Osteoblast (primary cell): ENCODE data around the gene RHOH. TPM values are rescaled to one million over a fixed set of nuclear protein-coding genes. Genes with fewer than 3 reads are reported as not detected.

ENCODE experiments used
- DNase-seq: peaks from one replicate; pipeline ENCODE4 v3.0.0; 2011; ENCODE audit warnings: low spot score, mixed read lengths; ENCODE audit not compliant: insufficient read length; ENCODE audit errors: missing footprints
- H2AFZ ChIP-seq: 2 replicates; pipeline ENCODE4 v1.6.0; 2011; ENCODE audit warnings: mild to moderate bottlenecking, low read length
- H3K27ac ChIP-seq: 2 replicates; pipeline ENCODE4 v1.5.1; 2011; ENCODE audit warnings: mild to moderate bottlenecking, low read depth, low read length, moderate library complexity
- H3K27me3 ChIP-seq: 2 replicates; pipeline ENCODE4 v1.6.0; 2012; ENCODE audit warnings: mild to moderate bottlenecking, control low read depth, inconsistent platforms, low read length, moderate library complexity; ENCODE audit not compliant: insufficient read depth
- H3K36me3 ChIP-seq: 2 replicates; pipeline ENCODE4 v1.5.1; 2011; ENCODE audit warnings: mild to moderate bottlenecking, low read length, control low read depth, moderate library complexity; ENCODE audit not compliant: insufficient read depth
- H3K4me1 ChIP-seq: 2 replicates; pipeline ENCODE4 v1.5.1; 2011; ENCODE audit warnings: mild to moderate bottlenecking, low read length, control low read depth, moderate library complexity; ENCODE audit not compliant: insufficient read depth
- H3K4me2 ChIP-seq: 2 replicates; pipeline ENCODE4 v1.6.0; 2011; ENCODE audit warnings: mild to moderate bottlenecking, low read length; ENCODE audit not compliant: insufficient read depth
- H3K4me3 ChIP-seq: fragments of 200-600 bp; sonication (generic); 3 replicates; pipeline ENCODE4 v1.5.1; 2012; ENCODE audit warnings: mild to moderate bottlenecking, low read length, inconsistent platforms; ENCODE audit not compliant: insufficient read depth
- H3K79me2 ChIP-seq: 2 replicates; pipeline ENCODE4 v1.6.0; 2012; ENCODE audit warnings: mild to moderate bottlenecking, low read length, control low read depth, inconsistent platforms; ENCODE audit not compliant: insufficient read depth
- H3K9me3 ChIP-seq: 2 replicates; pipeline ENCODE4 v1.5.1; 2011; ENCODE audit warnings: low read depth, low read length, control low read depth
- H4K20me1 ChIP-seq: 2 replicates; pipeline ENCODE4 v1.6.0; 2012; ENCODE audit warnings: mild to moderate bottlenecking, low read length, control low read depth; ENCODE audit not compliant: insufficient read depth
- CTCF ChIP-seq: IDR thresholded peaks from 2 replicates; pipeline ENCODE4 v1.5.1; 2011; ENCODE audit warnings: mild to moderate bottlenecking, low read depth, low read length, moderate library complexity; ENCODE audit errors: extremely low read depth
- total RNA-seq: library from RNA; depleted of rRNA; stranded (reverse); fragments of >200 nt; gene quantifications from 2 replicates; pipeline ENCODE4 v1.2.3, GENCODE V29; 2012

Gene RHOH
- total RNA-seq, 1 donor: not detected

- DNase-seq: no peak
- no peaks in the 10 kb centered on the region for H3K27me3 ChIP-seq
- H2AFZ ChIP-seq: no peak overlapping the region
- H3K79me2 ChIP-seq: no peaks in the 10 kb centered on the region
- H3K4me3 ChIP-seq: no peak overlapping the region
- H3K4me2 ChIP-seq: no peak overlapping the region
- H3K4me1 ChIP-seq: peaks cover 20% of the 10 kb centered on the region
- no peak overlapping the region for H3K27ac ChIP-seq
- H3K9me3 ChIP-seq: no peaks in the 10 kb centered on the region
- no peak for TF ChIP-seq CTCF
- H4K20me1 ChIP-seq: no peaks in the 10 kb centered on the region
- H3K36me3 ChIP-seq: no peaks in the 10 kb centered on the region
Observed at GRCh38 chr4:40256817-40257216, 60.0 kb downstream of the RHOH start.

DNA sequence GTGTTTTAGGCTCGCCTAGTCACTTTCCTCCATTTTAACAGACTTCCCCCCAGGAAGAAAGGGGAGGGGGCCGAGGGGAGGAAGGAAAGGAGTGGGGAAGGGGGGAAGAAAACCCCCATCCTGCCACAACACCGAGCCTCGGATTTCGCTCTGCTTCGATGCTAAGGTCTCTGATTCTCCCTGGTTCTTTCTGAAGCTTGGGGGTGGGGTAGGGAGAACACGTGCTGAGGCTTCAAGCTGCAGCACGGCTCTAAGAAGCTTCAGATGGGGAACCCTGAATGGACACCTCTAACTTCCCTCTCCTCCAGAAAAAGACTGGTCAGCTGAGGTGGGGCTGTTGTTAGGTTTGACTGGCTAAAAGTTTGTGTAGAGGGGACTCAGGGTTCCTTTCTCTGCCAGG is 61.8 kb downstream of the RHOH start:
- no peak overlapping the region for H3K27ac ChIP-seq
- H2AFZ ChIP-seq: no peak overlapping the region
- TF ChIP-seq CTCF: no peak
- H3K4me2 ChIP-seq: no peak overlapping the region
- no peak overlapping the region for H3K4me3 ChIP-seq
- no peaks in the 10 kb centered on the region for H3K79me2 ChIP-seq
- H3K9me3 ChIP-seq: no peaks in the 10 kb centered on the region
- no peaks in the 10 kb centered on the region for H3K27me3 ChIP-seq
- no peak for DNase-seq
- H3K36me3 ChIP-seq: no peaks in the 10 kb centered on the region
- peaks cover 20% of the 10 kb centered on the region for H3K4me1 ChIP-seq
- no peaks in the 10 kb centered on the region for H4K20me1 ChIP-seq

DNA sequence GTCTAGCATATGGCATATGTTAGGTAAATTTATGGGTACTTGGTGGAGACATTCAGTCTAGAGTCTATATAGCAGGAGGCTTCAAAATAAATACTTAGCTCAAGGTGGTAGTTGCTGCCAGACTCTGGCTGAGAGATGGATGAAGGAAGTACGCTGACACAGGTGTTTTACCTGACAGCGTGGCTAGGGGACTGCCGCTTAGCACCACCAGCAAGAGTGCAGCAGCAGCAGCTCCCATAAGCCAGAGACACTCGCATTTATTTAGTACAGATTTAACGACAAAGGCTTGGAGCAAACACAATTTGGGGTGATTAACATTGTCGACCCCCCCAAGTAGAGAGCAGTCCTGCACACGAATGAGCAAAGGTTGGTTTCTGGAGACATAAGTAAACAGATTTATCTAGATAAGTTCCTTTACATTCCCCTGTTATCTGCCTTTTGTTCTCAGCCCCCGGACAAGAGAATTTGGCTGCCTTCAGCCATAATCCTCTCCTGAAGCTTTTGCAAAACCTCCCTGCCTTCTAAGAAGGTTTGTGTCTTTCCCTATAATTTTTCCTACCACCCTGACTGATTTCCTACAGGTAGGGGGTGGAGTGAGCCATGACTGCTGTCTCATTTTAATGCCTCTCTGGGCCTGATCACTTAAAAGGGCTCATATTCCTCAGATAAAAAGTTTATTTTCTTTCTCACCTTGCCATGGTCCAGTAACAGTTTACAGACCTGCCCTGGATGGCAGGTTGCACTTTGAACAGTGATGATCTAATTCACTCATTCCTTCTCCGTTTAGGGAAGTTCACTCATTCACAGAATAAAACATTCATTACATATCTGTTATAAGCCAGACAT is 64.6 kb downstream of the RHOH start:
- DNase-seq: no peak
- Histone ChIP-seq H3K79me2 (no peaks in the 10 kb centered on the region), H2AFZ (no peak overlapping the region), H4K20me1 (no peaks in the 10 kb centered on the region), H3K36me3 (no peaks in the 10 kb centered on the region), H3K4me3 (no peak overlapping the region), H3K27me3 (no peaks in the 10 kb centered on the region), H3K4me1 (peaks cover under 1% of the 10 kb centered on the region), H3K9me3 (no peaks in the 10 kb centered on the region), H3K4me2 (no peak overlapping the region), H3K27ac (no peak overlapping the region)
- TF ChIP-seq CTCF: no peak

DNA sequence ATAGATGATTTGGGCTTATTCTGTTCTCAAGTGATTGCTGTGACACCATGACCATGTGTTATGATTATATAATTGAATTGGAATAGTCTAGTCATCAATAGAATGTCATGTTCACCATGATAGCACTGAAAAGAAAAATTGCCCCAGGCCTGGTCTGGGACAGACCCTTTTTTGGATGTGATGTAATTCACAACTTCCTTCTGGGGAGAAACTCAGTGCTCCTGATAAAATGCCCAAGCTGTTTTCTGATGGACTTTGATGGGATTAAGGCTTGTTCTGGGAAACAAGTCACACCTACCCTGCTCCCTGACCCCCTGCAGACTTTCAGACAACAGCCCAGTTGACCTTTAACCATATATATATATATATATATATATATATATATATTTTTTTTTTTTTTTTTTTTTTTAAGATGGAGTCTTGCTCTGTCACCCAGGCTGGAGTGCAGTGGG is 65.3 kb downstream of the RHOH start:
- no peak overlapping the region for H3K4me3 ChIP-seq
- H3K27me3 ChIP-seq: no peaks in the 10 kb centered on the region
- no peak overlapping the region for H3K4me2 ChIP-seq
- H3K36me3 ChIP-seq: no peaks in the 10 kb centered on the region
- no peak overlapping the region for H3K27ac ChIP-seq
- no peak for TF ChIP-seq CTCF
- no peaks in the 10 kb centered on the region for H3K9me3 ChIP-seq
- no peaks in the 10 kb centered on the region for H4K20me1 ChIP-seq
- H2AFZ ChIP-seq: no peak overlapping the region
- H3K4me1 ChIP-seq: no peaks in the 10 kb centered on the region
- H3K79me2 ChIP-seq: no peaks in the 10 kb centered on the region
- no peak for DNase-seq
